HG02642 (cell line): ENCODE results near the gene EHD4.
A peak's percentile ranks its signal among the peaks of the same experiment; 100 is the strongest.

Source experiments
- ATAC-seq: cut with Tn5 transposase; IDR thresholded peaks from one replicate; pipeline ENCODE4 v1.9.1; 2021; ENCODE audit warnings: mild to moderate bottlenecking; ENCODE audit not compliant: unreplicated experiment, poor library complexity

The EHD4 gene

DNA sequence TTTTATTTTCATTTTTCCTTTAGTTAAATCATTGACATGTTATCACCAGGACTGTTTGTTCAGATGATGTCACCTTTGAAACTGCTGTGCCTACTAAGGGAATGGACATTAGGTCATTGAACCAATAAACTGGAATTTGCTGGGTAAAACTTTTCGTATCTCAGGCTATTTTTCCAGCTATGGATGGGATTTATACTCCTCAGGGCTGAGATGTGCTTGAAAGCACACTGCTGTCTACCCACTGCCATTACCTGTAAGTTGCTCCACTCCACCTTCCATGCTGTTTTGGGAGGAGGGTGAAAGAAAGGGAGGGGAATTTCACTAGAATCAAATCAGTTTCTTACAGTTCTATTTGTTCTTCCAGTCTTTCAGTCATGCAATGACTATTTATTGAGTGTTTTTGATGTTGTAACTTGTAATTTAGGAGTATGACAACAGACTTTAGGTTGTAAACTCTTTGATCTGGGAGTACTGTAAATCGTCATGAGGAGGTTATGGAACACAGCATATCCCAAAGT is 11.3 kb downstream of the EHD4 start:
- ATAC-seq = no peak

DNA sequence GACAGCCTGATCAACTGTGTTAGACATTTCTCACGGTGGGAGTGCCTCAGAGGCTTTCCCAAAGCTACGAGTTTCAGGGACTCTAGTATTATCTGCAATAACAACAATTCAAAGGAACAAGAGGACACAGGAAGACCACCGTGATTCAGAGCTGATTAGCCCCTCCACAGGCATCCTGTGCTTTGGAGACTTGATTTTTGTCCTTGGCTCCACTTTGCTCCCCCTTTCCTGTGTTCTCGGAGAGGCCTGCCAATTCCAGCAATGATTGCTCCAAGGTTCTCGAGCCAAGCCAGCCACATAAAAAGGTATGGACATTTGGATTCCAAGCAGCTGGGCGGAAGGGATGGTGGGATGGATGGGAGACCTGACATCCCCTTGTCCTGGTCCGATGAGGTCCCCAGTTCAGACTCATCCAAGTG is 14.3 kb downstream of the EHD4 start:
- no peak for ATAC-seq

DNA sequence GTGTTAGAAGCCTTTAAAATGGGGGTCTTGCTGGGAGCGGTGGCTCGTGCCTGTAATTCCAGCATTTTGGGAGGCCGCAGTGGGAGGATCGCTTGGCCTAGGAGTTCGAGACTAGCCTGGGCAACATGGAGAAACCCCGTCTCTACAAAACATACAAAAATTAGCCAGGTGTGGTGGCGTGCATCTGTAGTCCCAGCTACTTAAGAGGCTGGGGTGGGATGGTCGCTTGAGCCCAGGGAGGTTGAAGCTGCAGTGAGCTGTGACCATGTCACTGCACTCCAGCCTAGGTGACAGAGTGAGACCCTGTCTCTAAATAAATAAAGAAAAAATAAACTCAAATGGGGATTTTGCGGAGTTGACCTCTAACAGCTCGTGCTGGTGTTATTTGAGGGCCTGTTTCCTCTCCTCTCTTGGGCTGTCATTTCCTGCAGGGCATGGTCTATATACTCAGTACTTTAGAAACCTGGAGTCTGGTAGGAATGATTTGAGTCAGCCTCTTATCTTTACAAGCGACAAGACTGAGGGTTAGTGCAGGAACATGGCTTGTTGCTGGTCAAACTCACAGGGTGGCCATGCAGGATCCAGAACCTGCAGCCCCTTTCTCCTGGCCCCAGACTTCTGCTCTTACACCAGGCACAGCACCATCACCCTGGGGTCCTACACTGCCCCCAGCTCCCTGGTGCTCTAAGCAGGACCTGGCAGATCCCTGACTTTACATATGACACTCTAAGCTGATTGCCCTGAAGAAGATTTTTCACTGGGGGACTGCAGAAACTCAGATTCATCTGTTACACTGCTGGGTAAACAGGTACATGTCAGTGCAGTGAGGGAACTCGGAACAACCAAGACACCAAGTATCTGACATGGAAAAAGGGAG is 15.1 kb downstream of the EHD4 start:
- peak; percentile 83 for ATAC-seq

DNA sequence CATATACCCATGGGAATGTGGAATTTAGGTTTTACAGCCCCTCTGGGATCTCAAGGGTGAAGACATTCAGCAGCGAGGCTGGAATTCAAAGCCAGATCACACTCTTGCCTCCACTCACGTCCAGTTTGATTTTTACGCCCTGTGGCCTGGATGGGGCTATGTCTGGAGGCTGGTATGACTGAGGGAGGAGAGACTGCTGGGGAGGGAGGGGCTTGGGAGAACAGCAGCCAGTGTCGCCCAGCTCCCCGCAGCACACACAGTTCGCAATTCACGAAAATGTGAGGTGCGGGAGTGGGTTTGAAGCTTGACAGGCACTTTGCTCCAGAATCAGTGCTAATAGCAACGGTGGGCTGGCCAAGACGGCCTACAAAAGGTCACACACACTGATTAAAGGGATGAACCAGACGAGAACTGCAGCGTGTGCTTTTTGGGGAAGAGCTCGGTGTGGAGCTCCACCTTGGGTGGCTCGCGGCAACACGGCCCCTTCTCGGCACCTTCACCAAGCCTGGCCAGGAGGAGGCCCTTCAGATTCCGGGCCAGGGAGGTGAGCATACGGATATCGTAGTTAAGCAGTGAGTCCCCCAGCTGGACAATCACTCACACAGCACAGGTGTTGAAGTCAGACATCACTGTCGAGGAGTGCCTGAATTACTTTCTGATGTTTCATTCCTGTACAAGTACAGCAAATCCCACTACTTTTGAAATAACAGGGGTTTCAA is 16.4 kb downstream of the EHD4 start:
- ATAC-seq = no peak

DNA sequence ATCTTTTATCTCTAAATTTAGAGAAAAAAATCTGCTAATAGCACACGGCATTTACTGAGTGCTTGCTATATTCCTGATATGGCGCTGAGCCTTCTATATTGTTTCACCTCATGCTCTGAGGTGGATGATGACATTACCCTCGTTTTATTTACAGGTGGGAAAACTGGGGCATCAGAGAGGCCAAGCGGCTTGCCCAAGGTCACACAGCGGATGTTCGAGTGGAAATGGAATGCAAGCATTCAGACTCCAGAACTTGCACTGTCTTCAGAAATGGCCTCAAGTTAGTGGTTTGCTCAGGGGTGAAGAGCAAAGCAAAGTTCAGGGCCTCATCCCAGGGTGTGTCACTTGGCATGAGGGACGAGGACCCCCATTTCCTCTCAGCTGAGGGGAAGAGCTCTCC is 17.3 kb downstream of the EHD4 start:
- ATAC-seq = no peak

DNA sequence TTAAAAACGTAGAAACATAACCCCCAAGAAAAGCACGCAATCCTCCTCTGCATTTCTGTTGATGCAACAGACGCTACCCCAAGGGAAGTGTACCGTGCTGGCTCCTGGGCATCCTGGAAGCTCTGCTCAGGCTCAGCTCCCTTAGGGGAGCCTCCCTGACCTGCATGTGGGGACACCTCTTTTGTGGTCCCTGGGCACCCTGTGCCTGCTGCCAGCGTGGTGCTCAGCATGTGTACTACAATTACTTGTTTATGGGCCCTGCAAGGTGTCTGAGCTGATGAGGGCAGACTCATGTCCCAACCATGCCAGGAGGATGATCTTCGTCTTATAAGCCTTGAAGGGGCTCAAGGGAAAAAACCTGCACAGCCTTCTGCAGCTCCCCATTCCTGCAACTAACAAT is 18.3 kb downstream of the EHD4 start:
- ATAC-seq = no peak

DNA sequence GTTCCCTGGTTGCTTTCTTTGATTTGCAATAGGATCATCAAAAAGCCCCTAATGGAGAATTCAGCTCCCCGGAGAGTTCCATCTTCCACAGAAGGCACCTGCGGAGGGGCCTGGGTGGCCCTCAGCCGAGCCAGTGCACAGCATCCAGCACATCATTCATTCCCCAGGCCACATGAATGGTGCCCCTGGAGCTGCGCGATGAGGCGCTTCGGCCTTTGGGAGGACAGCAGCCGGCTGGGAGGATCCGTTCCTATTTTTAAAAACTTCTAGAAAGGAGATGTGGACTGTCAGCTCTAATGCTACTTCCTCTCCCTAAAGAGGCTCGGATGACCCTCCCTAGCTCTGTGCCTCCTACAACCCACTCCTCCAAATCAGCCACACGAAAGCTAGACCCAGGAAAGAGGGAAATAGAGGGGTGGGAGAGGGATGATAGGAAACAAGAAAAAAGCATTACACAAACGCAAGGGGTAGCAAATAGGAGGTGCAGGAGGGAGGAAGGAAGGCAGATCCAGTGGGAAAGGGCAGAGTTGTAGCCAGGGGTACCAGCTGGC is 20.3 kb downstream of the EHD4 start:
- no peak for ATAC-seq

DNA sequence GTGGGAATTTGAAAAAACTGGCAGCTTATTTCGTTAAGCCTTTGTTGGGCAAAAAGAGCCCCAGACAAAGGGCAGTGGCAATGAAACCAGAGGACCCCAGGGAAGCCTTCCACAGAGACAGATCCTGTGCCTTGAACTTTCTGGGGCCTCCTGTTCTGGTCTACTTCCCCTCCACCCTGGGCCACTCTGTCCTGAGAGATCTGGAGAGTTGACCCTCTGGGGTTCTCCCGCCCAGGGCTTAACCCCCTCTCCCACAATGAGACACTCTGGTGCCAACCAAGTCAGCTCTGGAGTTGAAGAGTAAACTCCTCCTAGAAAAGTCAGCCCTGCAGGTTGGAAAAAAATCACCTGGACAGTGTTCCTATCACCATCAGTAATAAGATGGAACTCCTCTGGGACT is 20.8 kb downstream of the EHD4 start:
- ATAC-seq = no peak

DNA sequence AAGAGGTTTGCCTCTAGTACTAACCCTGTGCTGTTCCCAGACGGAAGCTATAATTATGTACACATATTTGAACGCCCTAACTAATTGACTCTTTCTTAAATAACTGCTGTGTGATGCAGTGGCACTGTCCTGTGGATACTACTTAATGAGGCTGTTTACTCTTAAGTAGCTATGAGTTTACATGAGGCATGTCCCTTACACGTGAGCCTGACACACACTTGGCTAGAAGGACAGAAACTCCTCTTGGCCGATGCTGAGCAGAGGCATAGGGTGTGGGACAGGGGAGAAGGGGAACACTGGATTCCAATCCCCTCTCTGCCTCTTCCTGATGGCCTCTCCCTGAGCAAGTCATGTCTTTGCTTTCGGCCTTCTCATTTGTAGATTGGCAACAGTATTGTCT is 21.9 kb downstream of the EHD4 start:
- no peak for ATAC-seq

DNA sequence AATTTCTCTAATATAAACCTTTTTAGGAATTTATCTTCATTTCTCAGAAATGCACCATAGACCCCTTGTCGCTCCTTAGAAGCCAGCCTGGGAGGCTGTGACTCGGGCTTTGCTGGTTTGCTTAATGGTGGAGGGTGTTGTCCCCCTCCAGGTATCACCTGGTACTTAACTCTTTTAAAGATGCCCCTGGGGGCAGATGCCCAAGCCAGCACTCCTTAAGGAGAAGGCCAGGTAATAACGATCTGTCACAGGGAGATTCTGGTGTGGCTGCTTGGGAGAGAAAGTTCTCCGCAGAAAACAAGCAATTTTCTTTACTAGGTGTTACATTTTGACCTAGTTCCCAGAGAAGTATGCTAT is 22.3 kb downstream of the EHD4 start:
- no peak for ATAC-seq

DNA sequence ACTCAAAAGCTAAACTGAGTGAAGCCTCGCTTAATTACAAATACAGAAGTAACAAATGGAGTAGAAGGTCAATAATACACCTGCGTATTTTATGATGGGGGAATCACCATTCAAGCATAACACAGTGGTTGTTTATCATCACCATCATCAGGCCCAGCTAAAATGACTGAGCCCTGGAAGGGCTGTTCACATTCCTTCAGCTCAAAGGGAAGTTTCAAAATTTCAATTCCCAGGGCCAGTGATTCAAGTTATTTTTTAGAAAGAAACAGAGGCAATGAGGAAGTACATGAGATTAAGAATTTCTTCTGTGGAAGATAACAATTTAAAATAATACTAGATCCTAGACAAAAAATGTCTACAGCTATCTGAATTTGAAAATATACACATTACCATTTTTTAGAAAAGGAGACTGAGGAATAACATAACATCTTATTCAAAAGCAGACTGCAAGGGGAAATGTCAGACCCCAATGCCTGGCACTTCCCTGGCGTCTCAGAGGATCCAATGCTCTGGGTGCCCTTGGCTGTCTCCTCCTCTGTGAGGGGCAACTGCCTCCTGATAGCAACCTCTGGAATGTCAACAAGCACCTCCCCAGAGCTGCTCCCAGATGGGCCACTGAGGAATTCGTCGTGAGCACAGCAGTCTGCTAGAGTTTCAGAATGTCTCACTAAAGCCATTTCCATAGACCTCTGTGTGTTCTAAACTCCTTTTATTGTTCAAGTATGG is 22.8 kb downstream of the EHD4 start:
- ATAC-seq = no peak

DNA sequence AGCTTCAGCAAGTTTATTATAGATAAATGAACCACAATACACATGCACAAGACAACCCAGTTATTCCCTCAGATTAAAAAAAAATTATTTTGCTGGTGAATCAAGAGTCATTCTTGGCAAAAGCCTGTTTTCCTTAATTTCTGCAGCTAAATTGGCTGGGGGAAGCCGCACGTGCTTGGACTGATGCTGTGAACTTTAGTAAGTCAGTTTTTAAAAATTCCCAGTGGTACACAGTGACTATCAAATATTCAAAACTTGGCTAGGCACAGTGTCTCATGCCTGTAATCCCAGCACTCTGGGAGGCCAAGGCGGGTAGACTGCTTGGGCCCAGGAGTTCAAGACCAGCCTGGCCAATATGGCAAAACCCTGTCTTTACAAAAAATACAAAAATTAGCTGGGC is 23.9 kb downstream of the EHD4 start:
- ATAC-seq = no peak

DNA sequence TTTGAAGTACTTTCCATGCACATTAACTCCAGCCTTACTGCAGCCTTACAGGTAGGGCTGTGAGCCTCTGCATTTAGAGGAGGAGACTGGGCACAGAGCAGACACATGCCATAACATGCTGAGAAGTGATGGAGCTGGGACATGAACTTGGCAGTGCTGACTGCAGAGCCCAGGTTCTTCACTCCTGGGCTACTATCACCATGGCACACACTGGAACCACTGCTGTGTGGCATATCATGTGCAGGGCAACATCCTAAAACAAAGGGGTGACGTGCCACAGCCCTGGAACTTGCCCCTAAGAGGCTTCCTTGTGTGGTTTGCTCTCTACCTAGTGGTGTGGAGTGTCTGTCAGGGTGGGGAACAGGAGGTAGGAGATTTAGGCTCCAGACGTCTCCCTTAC is 25.4 kb downstream of the EHD4 start:
- no peak for ATAC-seq

DNA sequence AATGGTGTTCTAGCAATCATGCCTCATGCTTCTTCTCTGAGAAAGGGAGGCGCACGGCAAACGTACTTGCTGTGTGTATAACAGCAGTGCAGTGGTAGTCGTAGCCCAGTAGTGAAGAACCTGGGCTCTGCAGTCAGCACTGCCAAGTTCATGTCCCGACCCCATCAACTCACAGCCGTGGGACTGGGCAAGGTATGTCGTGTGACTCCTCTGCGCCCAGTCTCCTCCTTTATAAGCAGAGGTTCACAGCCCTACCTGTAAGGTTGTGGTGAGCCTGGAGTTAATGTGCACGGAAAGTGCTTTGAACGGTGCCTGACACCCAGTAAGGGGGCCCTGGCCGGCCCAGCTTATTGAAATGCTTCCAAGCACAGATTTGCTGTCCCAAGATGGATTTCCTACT is 26.6 kb downstream of the EHD4 start:
- no peak for ATAC-seq

DNA sequence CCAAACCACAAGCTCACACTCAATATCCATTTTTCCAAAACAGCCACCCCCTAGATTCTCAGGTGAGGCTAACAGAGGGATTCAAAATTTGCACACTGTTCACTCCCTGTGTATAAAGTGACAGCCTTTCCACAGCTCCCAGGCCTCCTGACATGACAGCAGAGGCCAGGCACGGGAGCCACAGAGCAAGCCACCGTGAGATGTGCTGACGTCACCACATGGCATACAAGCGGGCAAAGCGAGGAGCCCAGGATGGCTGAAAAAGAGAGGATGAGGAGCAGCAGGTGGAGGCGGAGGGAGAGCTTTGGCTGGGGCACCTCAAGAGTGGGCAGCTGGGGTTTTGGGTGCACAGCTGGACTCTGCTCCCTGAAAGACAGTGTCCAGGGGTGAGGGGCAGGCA is 27.1 kb downstream of the EHD4 start:
- no peak for ATAC-seq

DNA sequence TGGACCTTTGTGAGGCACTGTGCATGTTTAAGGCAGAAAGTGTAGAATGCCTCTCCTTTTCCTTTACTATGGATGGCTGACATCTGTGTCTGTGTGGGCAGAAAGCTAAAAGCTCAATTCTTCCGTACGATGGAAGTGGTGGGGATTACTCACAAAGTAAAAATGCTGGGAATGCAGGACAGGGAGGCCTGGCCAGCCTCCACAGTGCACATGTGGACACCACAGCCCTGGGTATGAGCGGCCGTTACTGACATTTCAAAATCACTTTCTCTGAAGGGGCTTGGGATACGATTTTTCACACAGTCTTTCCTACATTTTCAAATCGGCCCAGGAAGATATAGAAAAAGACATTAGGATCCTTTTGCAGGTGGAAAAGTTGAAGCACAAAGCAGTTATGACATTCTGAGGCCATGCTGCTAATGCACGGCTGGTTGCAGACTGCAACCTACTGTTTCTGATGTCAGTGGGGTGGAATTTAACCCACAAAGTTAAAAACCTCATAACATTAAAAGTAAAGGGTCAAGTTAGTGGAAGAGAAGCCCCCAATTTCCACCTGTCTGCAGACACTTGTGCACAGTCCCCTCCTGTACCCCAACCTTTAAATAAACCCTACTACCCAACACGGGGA is 27.9 kb downstream of the EHD4 start:
- ATAC-seq = no peak

DNA sequence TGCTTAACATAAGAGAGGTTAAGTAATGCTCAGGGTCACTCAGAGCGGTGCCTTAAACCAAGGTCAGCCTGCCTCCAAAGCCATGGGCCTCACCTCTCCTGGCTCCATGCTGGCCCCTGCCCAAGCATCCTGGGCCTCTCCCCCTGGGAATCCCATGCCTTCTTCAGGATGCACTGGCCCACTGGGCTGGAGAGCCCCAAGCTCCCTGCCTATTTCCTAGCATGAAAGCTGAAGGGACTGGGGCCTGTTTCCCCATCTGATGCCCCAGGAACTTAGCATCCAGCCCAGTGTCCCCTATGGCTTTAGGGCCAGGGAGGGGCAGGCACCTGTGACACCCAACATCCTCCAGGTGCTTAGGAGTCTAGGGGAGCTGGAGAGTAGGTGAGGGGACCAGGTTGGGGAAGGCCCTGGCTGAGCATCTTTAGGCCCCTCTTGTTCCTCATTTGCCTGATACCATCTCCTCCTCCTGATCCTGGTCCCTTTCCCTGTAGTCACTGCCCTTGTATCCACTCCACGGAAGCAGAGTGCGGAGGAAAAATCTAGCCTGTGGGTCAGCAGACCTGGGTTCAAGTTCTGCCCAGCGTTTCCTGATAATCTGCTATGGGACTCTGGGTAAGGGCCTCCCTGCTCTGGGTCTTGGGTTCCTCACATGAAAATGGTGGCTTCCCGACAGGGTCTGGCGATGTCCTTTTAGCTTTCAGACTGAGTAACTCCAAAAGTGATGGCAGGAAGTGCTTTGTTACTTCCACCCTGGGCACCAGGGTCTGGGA is 28.6 kb downstream of the EHD4 start:
- ATAC-seq = no peak

DNA sequence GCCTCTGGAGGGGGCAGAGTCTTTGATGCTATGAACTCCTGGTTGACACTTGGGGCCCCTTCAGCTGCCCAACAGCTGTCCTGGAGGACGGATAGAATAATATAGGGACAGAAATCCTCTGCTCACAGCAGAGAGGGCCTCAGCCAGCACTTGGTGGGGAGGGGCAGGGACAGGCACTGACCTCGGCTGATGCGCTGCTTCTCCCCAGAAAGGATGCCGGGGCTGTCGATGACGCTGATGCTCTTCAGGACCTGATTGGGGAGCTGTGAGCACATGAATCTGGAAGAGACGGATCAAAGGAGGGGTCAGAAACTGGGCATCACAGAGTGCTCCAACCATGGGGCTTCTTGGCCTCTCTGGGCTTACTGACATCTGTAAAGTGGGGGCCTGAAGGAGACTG is 29.5 kb downstream of the EHD4 start:
- ATAC-seq = no peak

DNA sequence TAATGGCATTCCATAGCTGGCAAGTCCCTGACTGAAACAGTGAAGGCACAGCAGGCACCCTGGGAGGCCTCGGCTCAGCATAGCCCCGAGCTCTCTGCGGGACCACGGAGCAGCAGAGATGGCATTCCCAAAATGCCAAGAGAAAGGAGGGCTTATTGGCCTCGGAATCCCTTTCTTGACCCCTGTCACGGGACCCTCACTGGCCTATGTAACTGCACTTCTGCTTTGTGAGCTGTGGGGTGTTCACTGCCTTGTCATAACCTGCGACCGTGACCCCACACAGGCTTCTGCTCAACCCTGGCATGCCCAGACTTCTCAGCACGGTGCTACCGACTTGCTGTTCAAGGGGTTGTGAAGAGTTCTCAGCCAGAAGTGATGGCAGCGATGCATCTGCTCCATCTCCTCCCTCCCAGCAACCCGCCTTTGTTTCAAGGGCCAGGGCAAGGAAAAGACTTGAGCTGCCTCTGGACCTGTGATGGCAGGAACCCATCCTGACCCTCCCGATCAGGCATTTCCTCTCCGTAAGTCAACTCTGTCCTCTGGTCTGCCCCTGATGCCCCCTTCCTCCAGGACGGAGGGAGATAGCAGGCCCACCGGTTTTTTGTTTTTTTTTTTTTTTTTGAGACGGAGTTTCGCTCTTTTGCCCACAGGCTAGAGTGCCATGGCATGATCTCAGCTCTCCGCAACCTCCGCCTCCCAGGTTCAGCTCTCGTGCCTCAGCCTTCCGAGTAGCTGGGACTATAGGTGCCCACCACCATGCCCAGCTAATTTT is 30.5 kb downstream of the EHD4 start:
- no peak for ATAC-seq
